Inferior parietal cortex (tissue), 1 donor: ENCODE results near the gene LENG9.

Experiments used
- DNase-seq: peaks from one replicate; pipeline ENCODE4 v3.0.0-alpha.2; 2016; ENCODE audit errors: extremely low spot score

Gene LENG9

DNA sequence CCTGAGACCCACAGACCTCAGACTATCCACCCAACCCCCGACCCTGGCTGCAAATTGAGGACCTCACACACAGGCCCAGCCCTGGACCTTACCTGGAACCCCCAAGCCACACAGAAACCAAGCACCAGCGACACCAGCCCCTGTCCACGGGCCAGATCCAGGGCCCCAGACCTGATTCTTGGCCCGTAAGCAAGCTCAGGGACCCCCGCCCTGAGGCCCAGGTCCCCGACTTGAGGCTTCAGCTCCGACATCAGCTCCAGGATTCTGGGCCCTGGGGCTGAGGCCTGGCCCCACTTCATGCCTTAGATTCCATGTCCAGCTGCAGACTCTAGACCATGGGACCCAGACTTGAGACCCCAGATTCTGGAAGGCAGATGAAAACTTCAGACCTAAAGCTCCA, 42.1 kb downstream of the LENG9 start:
- DNase-seq, result no peak

DNA sequence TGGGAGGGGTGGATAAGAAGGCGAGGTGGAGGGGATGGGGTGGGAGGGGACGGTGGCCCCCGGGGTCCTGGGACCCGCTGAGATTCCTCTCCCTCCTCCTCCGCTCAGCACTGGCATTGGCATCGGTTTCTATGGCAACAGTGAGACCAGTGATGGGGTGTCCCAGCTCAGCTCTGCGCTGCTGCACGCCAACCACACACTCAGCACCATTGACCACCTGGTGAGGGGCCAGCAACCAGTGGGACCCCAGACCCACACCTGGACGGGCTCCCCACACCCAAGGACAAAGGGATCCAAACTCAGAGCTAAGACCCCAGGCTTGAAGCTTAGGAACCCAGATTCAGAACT, 42.4 kb downstream of the LENG9 start:
- DNase-seq, result no peak

DNA sequence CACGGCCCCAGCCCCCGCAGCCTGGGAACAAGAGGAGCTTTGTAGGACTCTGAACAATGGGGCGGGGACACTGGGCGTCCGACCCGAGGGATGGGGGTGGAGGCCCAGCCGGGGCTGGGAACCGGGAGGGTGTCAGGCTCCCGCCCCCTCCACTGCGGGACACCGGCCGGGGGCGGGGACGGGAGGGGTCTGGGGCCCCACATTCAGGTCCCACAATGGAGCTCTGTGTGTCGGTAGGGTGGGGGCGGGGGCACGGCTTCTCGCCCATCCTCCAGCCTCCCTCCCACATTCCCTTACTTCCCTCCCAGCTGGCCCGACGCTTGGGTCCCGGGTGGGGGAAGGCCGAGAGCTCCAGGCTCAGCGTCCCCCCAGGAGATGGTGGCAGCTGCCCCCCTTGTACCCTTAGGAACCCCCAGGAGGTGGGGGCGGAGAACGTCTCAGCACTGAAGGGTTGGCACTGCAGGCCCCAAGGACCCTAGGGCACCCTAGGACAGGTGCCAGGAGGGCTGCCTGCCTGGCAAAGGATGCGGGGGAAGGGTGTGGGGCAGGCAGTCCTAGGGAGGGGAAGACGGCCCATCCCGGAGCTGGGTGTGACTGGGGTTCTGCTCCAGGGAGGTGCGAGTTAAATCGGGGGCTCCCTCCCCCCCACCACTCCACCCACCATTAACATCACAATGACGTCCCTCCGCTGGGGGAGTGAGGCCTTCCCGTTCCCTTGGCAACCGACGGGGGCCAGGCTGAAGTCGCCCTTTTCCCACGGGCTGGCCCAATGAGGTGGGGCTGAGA, 43.0 kb downstream of the LENG9 start:
- DNase-seq, result peak; percentile 87

DNA sequence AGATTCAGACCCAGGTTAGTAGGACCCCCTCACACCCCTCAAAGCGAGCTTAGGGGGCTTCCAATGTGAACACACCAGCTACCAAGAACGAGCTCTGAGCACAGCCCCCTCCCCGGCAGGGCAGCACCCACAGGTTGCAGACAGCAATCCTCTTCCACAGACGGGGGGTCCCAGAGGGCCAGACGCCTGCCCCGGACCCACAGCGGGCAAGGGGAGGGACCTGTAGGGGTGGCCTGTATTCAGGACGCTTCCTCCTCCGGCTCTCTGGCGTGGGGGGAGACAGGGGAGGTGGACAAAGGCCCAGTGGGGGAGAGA, 43.6 kb downstream of the LENG9 start:
- no peak for DNase-seq

DNA sequence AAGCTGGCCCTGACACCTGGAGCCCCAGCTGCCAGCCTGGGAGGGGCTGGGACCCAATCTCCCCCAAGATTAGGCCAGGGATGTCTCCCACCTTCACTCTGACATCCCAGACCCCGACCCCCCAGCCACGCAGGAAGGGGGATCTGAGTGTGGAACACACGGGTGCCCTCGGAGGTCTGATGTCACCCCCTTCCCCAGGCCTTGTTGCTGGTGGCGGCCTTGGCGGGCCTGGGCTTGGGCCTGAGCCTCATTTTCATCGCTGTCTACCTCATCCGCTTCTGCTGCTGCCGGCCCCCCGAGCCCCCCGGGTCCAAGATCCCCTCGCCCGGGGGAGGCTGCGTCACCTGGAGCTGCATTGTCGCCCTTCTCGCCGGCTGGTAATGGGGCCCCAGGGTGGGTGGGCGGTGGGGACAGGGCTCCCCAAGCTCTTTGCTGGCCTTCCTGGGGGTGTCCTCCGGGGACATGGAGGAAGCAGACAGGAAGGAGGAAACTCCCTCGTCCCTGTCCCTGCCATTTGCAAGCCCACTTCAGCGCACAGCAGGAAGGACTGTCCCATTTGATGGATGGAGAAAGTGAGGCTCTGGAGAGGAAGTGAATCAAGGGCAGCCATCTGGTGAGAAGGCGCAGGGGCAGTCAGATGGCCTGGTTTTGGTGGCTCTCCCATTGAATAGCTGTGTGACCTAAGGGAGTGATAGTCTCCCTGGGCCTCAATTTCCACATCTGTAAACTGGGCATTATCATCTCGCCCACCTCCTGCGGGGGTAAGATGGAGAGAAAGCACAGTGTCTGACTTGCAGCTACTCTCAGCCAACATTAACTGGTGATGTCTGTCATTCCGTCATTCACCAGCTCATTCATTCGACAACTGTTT, 44.4 kb downstream of the LENG9 start:
- no peak for DNase-seq

DNA sequence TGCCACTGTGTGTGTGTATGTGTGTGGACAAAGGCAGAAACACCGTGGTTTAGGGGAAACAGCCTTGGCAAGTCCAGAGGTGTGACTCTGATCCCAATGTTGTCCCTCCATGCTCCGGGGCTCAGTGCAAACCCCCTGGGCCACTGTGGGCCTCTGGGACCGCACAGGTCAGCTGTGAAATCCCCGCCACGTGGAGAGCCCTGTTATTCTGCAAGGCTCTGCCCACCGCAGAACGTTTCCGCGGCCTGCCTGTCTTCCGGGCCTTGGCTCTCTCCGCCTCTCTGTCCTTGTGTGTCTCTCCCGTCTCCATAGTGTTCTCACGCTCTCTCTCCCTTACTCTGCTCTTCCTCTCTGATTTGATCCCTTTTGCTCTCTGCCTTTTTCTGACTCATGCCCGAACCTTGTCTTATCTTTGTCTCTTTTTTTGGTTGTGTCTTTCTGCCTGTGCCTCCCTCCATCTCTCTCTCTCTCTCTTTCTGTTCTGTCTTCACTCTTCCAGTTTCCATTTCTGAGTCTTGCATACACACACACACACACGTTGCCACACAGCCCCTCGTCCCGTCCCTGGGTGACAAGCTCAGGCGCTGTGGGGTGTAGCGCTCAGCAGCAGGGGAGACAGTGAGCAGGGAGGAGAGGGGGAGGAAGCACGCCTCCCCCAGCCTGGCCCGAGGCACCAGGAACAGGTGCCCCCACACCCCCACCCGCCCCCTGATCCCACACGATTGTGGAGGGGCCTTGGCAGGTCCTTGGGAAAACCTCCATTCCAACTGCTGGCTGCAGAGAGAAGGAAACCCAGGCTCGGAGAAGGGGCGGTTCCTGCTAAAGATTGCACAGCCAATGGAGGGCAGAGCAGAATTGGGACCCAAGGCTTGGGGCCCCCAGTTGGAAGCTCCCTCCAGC, 45.3 kb downstream of the LENG9 start:
- DNase-seq, result no peak

DNA sequence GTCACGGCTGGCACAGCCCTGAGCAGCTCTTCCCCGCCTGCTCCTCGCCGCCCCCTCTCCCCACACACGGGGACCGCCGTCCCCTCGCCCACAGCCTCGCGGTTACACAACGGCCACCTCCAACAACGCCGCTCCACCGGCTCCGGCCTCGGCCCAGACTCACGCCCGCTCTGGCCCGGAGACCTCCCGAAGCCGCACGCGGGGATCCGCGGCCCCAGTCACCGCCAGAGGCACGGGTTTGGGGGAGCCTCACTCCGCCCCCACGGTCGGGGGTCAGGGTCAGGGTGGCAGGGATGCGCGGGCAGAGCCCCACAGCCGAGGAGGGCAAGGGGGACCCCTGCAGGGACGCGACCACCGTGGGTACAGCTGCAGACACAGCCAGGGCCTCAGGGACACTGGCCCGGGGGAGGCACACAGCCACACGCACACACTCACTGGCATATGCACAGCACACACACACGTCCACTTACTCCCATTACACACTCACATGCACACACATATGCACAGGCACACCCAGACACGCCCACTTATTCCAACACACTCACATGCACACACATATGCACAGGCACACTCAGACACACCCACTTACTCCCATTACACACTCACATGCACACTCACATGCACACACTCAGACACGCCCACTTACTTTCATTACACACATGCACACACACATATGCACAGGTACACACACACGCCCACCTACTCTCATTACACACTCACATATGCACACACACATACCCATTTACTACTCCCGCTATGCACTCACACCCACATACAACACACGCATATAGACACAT, 46.7 kb downstream of the LENG9 start:
- DNase-seq, result no peak

DNA sequence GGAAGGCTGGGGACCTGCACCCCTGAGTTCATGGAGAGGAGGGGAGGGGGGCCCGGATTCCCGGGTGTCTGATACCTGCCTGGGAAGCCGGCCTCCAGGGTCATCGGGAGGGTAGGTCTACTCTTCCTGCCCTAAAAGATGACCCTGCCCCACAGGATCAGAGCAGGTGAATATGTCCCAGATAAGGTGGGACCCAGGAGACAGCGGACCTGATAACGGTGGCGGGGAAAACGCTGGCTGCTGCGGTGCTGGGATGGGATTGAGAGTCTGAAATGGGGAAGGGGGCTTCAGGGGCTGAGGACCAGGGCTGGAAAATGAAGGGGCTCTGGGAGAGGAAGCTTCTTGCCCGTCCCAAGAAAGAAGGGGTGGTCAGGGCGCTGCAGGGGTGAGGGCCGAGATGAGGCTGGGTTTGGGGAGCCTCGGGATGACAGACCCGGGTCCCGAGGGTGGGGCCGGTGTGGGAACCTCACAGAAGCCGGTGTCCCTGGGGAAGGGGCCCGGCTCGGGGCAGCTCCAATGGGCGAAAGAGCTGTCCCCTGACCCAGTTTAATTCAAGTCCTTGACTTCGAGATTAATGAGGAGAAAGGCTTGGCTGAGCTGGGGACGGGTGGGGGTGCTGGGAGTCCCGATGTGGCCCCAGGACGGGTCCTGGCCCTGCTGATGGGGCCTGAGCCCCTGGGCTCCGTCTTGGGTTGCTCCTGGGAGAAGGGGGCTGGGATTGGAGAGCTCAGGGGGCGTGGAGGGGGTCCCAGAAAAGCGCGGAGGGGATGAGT, 47.5 kb downstream of the LENG9 start:
- DNase-seq, result no peak

DNA sequence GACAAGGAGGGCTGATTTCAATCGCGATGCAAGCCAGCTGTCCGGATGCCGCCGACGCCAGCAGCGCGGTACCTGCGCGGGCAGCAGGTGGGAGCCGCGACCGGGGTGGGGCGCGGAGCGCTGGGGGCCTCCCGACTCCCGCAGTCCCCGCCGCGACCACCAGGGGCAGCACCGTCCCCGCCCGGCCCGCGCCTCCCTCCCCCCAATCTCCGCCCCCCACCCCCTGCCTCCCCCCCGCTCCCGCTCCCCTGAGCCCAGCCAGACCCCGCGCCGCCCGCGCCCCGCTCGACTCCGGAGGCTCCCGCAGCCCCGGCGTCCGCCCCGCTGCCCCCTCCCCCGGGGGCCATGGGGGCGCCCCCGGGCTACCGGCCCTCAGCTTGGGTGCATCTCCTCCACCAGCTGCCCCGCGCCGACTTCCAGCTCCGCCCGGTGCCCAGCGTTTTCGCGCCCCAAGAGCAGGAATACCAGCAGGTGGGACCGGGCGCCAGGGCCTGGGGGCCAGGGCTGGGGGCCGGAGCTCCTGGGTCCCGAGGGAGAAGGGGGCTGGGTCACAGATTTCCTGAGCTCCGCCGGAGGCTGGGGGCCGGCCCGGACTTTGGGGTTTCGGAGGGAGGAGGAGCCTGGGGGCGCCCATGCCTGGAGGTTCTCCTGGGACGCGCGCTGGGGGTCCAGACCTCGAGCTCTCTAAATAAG, 48.2 kb downstream of the LENG9 start, which contains the start of gene TTYH1:
TTYH1 (plus strand) TSS at position 257 of the 693 bp plus-strand sequence; CDS start at position 346, 89 bp downstream.
- DNase-seq, result no peak

DNA sequence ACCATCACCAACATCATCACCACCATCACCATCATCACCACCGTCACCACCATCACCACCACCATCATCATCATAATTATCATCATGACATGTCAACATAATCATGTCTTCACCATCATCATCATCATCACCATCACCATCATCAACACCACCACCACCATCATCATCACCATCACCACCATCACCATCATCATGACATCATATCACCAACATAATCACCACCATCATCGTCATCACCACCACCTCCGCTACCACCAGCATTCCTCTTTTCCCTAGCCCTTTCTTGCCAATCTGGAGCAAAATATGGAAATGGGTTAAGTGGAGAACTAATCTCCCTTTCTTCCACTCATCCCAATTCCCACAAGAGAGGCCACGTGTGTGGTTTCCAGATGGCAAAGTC, 49.4 kb downstream of the LENG9 start:
- no peak for DNase-seq

DNA sequence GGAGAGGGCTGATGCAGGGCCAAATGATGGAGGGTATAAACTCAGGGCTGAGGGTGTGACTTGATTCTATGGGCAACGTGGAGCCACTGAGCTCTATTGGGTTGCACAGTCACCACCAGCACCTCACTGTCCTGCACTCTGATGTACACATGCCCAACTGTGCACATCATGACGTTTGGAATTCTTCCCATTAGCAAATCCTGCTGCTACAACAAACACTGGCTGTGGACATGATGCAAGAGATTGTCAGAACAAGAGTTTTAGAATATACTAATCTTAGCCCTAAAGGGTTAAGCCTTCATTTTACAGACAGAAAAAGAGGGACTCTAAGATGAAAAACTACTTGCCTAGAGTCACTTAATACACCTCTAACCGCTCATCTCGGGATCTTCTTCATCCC, 50.7 kb downstream of the LENG9 start:
- no peak for DNase-seq
